GM15510 (cell line): ENCODE data around the gene SH3D19.

ENCODE experiments used
- POLR2A ChIP-seq: IDR thresholded peaks from 3 replicates; pipeline ENCODE4 v1.6.1; 2011; ENCODE audit warnings: borderline replicate concordance; ENCODE audit not compliant: insufficient read length; ENCODE audit errors: extremely low read depth

Gene SH3D19

GRCh38 chr4:151169223-151169622 lies 156.2 kb downstream of the SH3D19 start:
- no peak for TF ChIP-seq POLR2A

GRCh38 chr4:151167561-151167960 lies 157.8 kb downstream of the SH3D19 start:
- no peak for TF ChIP-seq POLR2A

GRCh38 chr4:151166636-151167035 lies 158.8 kb downstream of the SH3D19 start:
- no peak for TF ChIP-seq POLR2A

GRCh38 chr4:151165205-151166000 lies 160.0 kb downstream of the SH3D19 start:
- no peak for TF ChIP-seq POLR2A

GRCh38 chr4:151163855-151164254 lies 161.6 kb downstream of the SH3D19 start:
- TF ChIP-seq POLR2A = no peak

- TF ChIP-seq POLR2A = no peak
Measured at GRCh38 chr4:151158979-151159378, 166.4 kb downstream of the SH3D19 start.

- no peak for TF ChIP-seq POLR2A
Measured at GRCh38 chr4:151157543-151157942, 167.9 kb downstream of the SH3D19 start.

GRCh38 chr4:151153585-151153984 lies 171.8 kb downstream of the SH3D19 start:
- TF ChIP-seq POLR2A = no peak

- TF ChIP-seq POLR2A = no peak
Measured at GRCh38 chr4:151152028-151152427, 173.4 kb downstream of the SH3D19 start.

GRCh38 chr4:151150821-151151580 lies 174.4 kb downstream of the SH3D19 start:
- no peak for TF ChIP-seq POLR2A

GRCh38 chr4:151148261-151148660 lies 177.1 kb downstream of the SH3D19 start:
- TF ChIP-seq POLR2A = no peak

GRCh38 chr4:151147000-151147399 lies 178.4 kb downstream of the SH3D19 start:
- TF ChIP-seq POLR2A = no peak

- TF ChIP-seq POLR2A = no peak
Measured at GRCh38 chr4:151144329-151145072, 180.9 kb downstream of the SH3D19 start.

- TF ChIP-seq POLR2A = no peak
Measured at GRCh38 chr4:151143811-151144210, 181.6 kb downstream of the SH3D19 start.

GRCh38 chr4:151143162-151143561 lies 182.2 kb downstream of the SH3D19 start:
- no peak for TF ChIP-seq POLR2A
